Measurements from ENCODE around the gene BCL10. TPM values are rescaled to one million over a fixed set of nuclear protein-coding genes. Genes with fewer than 3 reads are reported as not detected.
"Not testable (repeated sequence)": the region's sequence is repeated elsewhere in the genome, so short reads cannot be mapped to it uniquely, and the experiment has no call there.

BCL10 gene
- total RNA-seq, 1 donor from 2014 or later: 6.8 TPM

- ATAC-seq (peak; percentile 79), DNase-seq (ENCODE audit: low spot score) (peak; percentile 53)
Measured at GRCh38 chr1:85268801-85269585, 7.4 kb downstream of the BCL10 start.

GRCh38 chr1:85267313-85267712, 9.1 kb downstream of the BCL10 start:
- DNase-seq (ENCODE audit: low spot score): no peak
- no peak for ATAC-seq

- ATAC-seq (no peak), DNase-seq (ENCODE audit: low spot score) (no peak)
Measured at GRCh38 chr1:85264150-85264549, 12.3 kb downstream of the BCL10 start.

GRCh38 chr1:85262985-85263384, 13.4 kb downstream of the BCL10 start:
- DNase-seq (ENCODE audit: low spot score) (no peak), ATAC-seq (no peak)

- no peak for DNase-seq (ENCODE audit: low spot score)
- ATAC-seq: peak; percentile 19
Measured at GRCh38 chr1:85259912-85260274, 16.5 kb downstream of the BCL10 start.

GRCh38 chr1:85259118-85259911, 17.1 kb downstream of the BCL10 start, which contains the start of gene C1orf52:
C1orf52 (minus strand) TSS chr1:85259662; CDS start chr1:85259633, 29 bp downstream.
- ATAC-seq: peak; percentile 98
- peak; percentile 91 for DNase-seq (ENCODE audit: low spot score)

- DNase-seq (ENCODE audit: low spot score): no peak
- ATAC-seq: peak; percentile 18
Measured at GRCh38 chr1:85258536-85259117, 17.8 kb downstream of the BCL10 start.

- ATAC-seq; DNase-seq (ENCODE audit: low spot score): not testable (repeated sequence)
Measured at GRCh38 chr1:85249042-85249441, 27.4 kb downstream of the BCL10 start.

- no peak for ATAC-seq
- DNase-seq (ENCODE audit: low spot score): no peak
Measured at GRCh38 chr1:85245891-85246290, 30.5 kb downstream of the BCL10 start.

GRCh38 chr1:85245456-85245855, 31.0 kb downstream of the BCL10 start:
- DNase-seq (ENCODE audit: low spot score): no peak
- ATAC-seq: no peak

GRCh38 chr1:85244271-85245061, 32.0 kb downstream of the BCL10 start:
- ATAC-seq (no peak), DNase-seq (ENCODE audit: low spot score) (no peak)

GRCh38 chr1:85243372-85243771, 33.1 kb downstream of the BCL10 start:
- DNase-seq (ENCODE audit: low spot score) (no peak), ATAC-seq (no peak)

GRCh38 chr1:85240643-85241042, 35.8 kb downstream of the BCL10 start:
- ATAC-seq (no peak), DNase-seq (ENCODE audit: low spot score) (no peak)

GRCh38 chr1:85240174-85240601, 36.2 kb downstream of the BCL10 start:
- ATAC-seq: peak; percentile 92
- no peak for DNase-seq (ENCODE audit: low spot score)

GRCh38 chr1:85237613-85238012, 38.8 kb downstream of the BCL10 start:
- DNase-seq (ENCODE audit: low spot score) (no peak), ATAC-seq (no peak)

GRCh38 chr1:85230305-85230977, 46.0 kb downstream of the BCL10 start:
- no peak for ATAC-seq

GRCh38 chr1:85229574-85230097, 46.8 kb downstream of the BCL10 start:
- ATAC-seq (no peak), DNase-seq (ENCODE audit: low spot score) (no peak)

More at GRCh38 chr1:85230305-85230977, 46.0 kb downstream of the BCL10 start:
- no peak for DNase-seq (ENCODE audit: low spot score)

GRCh38 chr1:85228972-85229371, 47.5 kb downstream of the BCL10 start:
- no peak for ATAC-seq

GRCh38 chr1:85225624-85226380, 50.6 kb downstream of the BCL10 start:
- no peak for ATAC-seq
- no peak for DNase-seq (ENCODE audit: low spot score)

More at GRCh38 chr1:85228972-85229371, 47.5 kb downstream of the BCL10 start:
- no peak for DNase-seq (ENCODE audit: low spot score)
